Measurements from ENCODE around the gene BICD2.

GRCh38 chr9:92723299-92723625, 41.4 kb downstream of the BICD2 start:
- TF ChIP-seq ZBED1 (IDR thresholded peaks at IDR 0.05; ENCODE audit: borderline replicate concordance) (no peak), CTCF (IDR thresholded peaks at IDR 0.05 in 2 of 3, conservative IDR thresholded peaks at IDR 0.05 in 1 of 3; ENCODE audit: control insufficient read depth in 2 of 3, extremely low read depth in 1 of 3, insufficient read depth in 1 of 3, low read depth in 3 of 3, low read length in 3 of 3) (no peak), TCF7 (IDR thresholded peaks at IDR 0.05; ENCODE audit: borderline replicate concordance) (no peak), CEBPB (IDR thresholded peaks at IDR 0.05; ENCODE audit: borderline replicate concordance in 1 of 2, low read depth in 2 of 2, low read length in 2 of 2) (no peak), CBFB (IDR thresholded peaks at IDR 0.05; ENCODE audit: low read depth) (no peak)
